GM23338 (cell line): Measurements from ENCODE around the gene IQCK. TPM values are rescaled to one million over a fixed set of nuclear protein-coding genes. Genes with fewer than 3 reads are reported as not detected.
"Not testable (repeated sequence)": the region's sequence is repeated elsewhere in the genome, so short reads cannot be mapped to it uniquely, and the experiment has no call there.

Experiments used
- ATAC-seq: fragments of 200-7000 bp; cut with Tn5 transposase; 3 replicates; pipeline ENCODE4 v1.9.1; 2020
- DNase-seq: peaks from one replicate; pipeline ENCODE4 v3.0.0-alpha.2; 2015; ENCODE audit warnings: low spot score
- H2AFZ ChIP-seq: fragments of 200-600 bp; sonication (generic); 2 replicates; pipeline ENCODE4 v1.8.0; 2016; ENCODE audit warnings: antibody characterized with exemption, mild to moderate bottlenecking, moderate library complexity
- H3F3A ChIP-seq: fragments of 200-600 bp; sonication (generic); replicated peaks from 2 replicates; pipeline ENCODE4 v1.8.0; 2017; ENCODE audit warnings: antibody characterized with exemption, mixed run types, low read depth
- H3K27ac ChIP-seq: fragments of 200-600 bp; sonication (generic); 2 replicates; pipeline ENCODE4 v1.6.1; 2016; ENCODE audit warnings: low read depth
- H3K27me3 ChIP-seq: fragments of 200-600 bp; sonication (generic); 2 replicates; pipeline ENCODE4 v1.8.0; 2016; ENCODE audit warnings: mild to moderate bottlenecking, mixed run types, moderate library complexity; ENCODE audit not compliant: insufficient read depth
- H3K36me3 ChIP-seq: fragments of 200-600 bp; sonication (generic); 2 replicates; pipeline ENCODE4 v1.8.0; 2016; ENCODE audit warnings: mild to moderate bottlenecking; ENCODE audit not compliant: insufficient read depth
- H3K4me1 ChIP-seq: fragments of 200-600 bp; sonication (generic); 2 replicates; pipeline ENCODE4 v1.8.0; 2016; ENCODE audit warnings: mild to moderate bottlenecking, moderate library complexity; ENCODE audit not compliant: insufficient read depth
- H3K4me2 ChIP-seq: fragments of 200-600 bp; sonication (generic); 2 replicates; pipeline ENCODE4 v1.7.1; 2017; ENCODE audit warnings: mixed run types
- H3K4me3 ChIP-seq: fragments of 200-600 bp; sonication (generic); 2 replicates; pipeline ENCODE4 v1.6.1; 2016; ENCODE audit warnings: mixed run types
- H3K79me2 ChIP-seq: fragments of 200-600 bp; sonication (generic); replicated peaks from 2 replicates; pipeline ENCODE4 v1.8.0; 2017; ENCODE audit warnings: mild to moderate bottlenecking; ENCODE audit not compliant: insufficient read depth
- H3K9me2 ChIP-seq: fragments of 200-600 bp; sonication (generic); 2 replicates; pipeline ENCODE4 v1.8.0; 2017; ENCODE audit not compliant: insufficient read depth
- H4K20me1 ChIP-seq: fragments of 200-600 bp; sonication (generic); replicated peaks from 2 replicates; pipeline ENCODE4 v1.8.0; 2017; ENCODE audit warnings: mild to moderate bottlenecking; ENCODE audit not compliant: insufficient read depth
- H3K27ac Mint-ChIP-seq: 2 replicates; pipeline ENCODE4 v1.8.0; 2020; ENCODE audit warnings: inconsistent platforms, mild to moderate bottlenecking, moderate library complexity, mixed read lengths
- H3K27me3 Mint-ChIP-seq: 3 replicates; pipeline ENCODE4 v1.8.0; 2022; ENCODE audit warnings: low read depth, mild to moderate bottlenecking, moderate library complexity, mixed read lengths, inconsistent platforms; ENCODE audit not compliant: insufficient read depth, poor library complexity
- H3K36me3 Mint-ChIP-seq: 3 replicates; pipeline ENCODE4 v1.8.0; 2021; ENCODE audit warnings: low read depth, mild to moderate bottlenecking, inconsistent platforms, moderate library complexity, mixed read lengths
- H3K4me1 Mint-ChIP-seq: 3 replicates; pipeline ENCODE4 v1.8.0; 2020; ENCODE audit warnings: mild to moderate bottlenecking, inconsistent platforms, mixed read lengths
- H3K4me3 Mint-ChIP-seq: 3 replicates; pipeline ENCODE4 v1.8.0; 2021; ENCODE audit warnings: moderate library complexity, mild to moderate bottlenecking, inconsistent platforms, mixed read lengths
- H3K9me3 Mint-ChIP-seq: 3 replicates; pipeline ENCODE4 v1.8.0; 2020; ENCODE audit warnings: moderate library complexity, mild to moderate bottlenecking, inconsistent platforms, mixed read lengths
- CTCF ChIP-seq, 2 experiments: fragments of 200-600 bp in 1 of 2; sonication (generic) in 1 of 2; conservative IDR thresholded peaks; 2 replicates each; pipeline versions ENCODE4 v1.5.1 to v1.6.1; 2016 to 2017; ENCODE audit warnings: antibody characterized with exemption in 2 of 2, low read depth in 2 of 2, mild to moderate bottlenecking in 2 of 2, moderate library complexity in 1 of 2
- ETS1 ChIP-seq: IDR thresholded peaks from 2 replicates; pipeline ENCODE4 v1.6.1; 2016; ENCODE audit warnings: antibody characterized with exemption
- EZH2phosphoT487 ChIP-seq: fragments of 200-600 bp; sonication (generic); IDR thresholded peaks from one replicate; pipeline ENCODE4 v1.8.1; 2018; ENCODE audit warnings: antibody characterized with exemption; ENCODE audit not compliant: unreplicated experiment
- JUNB ChIP-seq: IDR thresholded peaks from one replicate; pipeline ENCODE4 v1.6.1; 2016; ENCODE audit warnings: antibody characterized with exemption; ENCODE audit not compliant: unreplicated experiment
- NANOG ChIP-seq: IDR thresholded peaks from 2 replicates; pipeline ENCODE4 v1.6.1; 2016; ENCODE audit warnings: antibody characterized with exemption, borderline replicate concordance
- POLR2AphosphoS5 ChIP-seq: IDR thresholded peaks from 2 replicates; pipeline ENCODE4 v1.6.1; 2016; ENCODE audit warnings: antibody characterized with exemption, low read depth
- STAT1 ChIP-seq: IDR thresholded peaks from one replicate; pipeline ENCODE4 v1.6.1; 2016; ENCODE audit warnings: antibody characterized with exemption; ENCODE audit not compliant: unreplicated experiment
- ZNF114 ChIP-seq: fragments of 250-450 bp; sonication (Bioruptor Pico); IDR thresholded peaks from 2 replicates; pipeline ENCODE4 v1.5.0; 2020; ENCODE audit warnings: mild to moderate bottlenecking, moderate library complexity
- ZNF331 ChIP-seq: fragments of 250-450 bp; sonication (Bioruptor Pico); IDR thresholded peaks from 2 replicates; pipeline ENCODE4 v1.5.0; 2020; ENCODE audit warnings: low read depth, mild to moderate bottlenecking, moderate library complexity
- polyA plus RNA-seq: library from polyadenylated mRNA; unstranded; fragments of >200 nt; fragmentation: Nextera tagmentation; extraction: Ambion mirVana; gene quantifications from 2 replicates; pipeline ENCODE4 v1.2.1, GENCODE V29; 2016
- total RNA-seq: library from RNA; depleted of rRNA; stranded (reverse); fragments of >200 nt; shearing (Covaris generic); gene quantifications from 2 replicates; pipeline ENCODE4 v1.2.3, GENCODE V29; 2014

The IQCK gene
- total and polyA plus RNA-seq, 2 experiments from 2014 or later, result 7.6 to 10.0 TPM

GRCh38 chr16:19716728-19717127 lies 1.3 kb upstream of the IQCK start:
- Histone ChIP-seq H4K20me1 (peaks cover 49% of the 10 kb centered on the region), H3F3A (peaks cover 13% of the 10 kb centered on the region; the same call in 1 of the 2 replicates), H3K79me2 (peaks cover 82% of the 10 kb centered on the region), H3K36me3 (peaks cover 23% of the 10 kb centered on the region), H3K4me3 (peak overlapping the region; percentile 100), H3K4me1 (peaks cover 30% of the 10 kb centered on the region), H3K4me2 (peak overlapping the region; percentile 96)
- not testable (repeated sequence) for H3K27ac ChIP-seq, H3K9me3 Mint-ChIP-seq, ATAC-seq, DNase-seq, H3K9me2 ChIP-seq, H3K27me3 ChIP-seq, H2AFZ ChIP-seq
- Mint-ChIP-seq H3K4me1 (peaks cover 43% of the 10 kb centered on the region), H3K36me3 (peaks cover 54% of the 10 kb centered on the region), H3K27ac (peak overlapping the region; percentile 99; the same call in 1 of the 2 replicates), H3K27me3 (peaks cover 18% of the 10 kb centered on the region), H3K4me3 (peak overlapping the region; percentile 95)

- Histone ChIP-seq H4K20me1 (peaks cover 43% of the 10 kb centered on the region), H3F3A (peaks cover 13% of the 10 kb centered on the region; the same call in 1 of the 2 replicates), H2AFZ (peak overlapping the region; percentile 95), H3K4me3 (peak overlapping the region; percentile 100), H3K27me3 (no peaks in the 10 kb centered on the region), H3K36me3 (peaks cover 20% of the 10 kb centered on the region), H3K79me2 (peaks cover 76% of the 10 kb centered on the region), H3K4me2 (peak overlapping the region; percentile 96), H3K27ac (peak overlapping the region; percentile 99), H3K9me2 (no peaks in the 10 kb centered on the region), H3K4me1 (peaks cover 25% of the 10 kb centered on the region)
- DNase-seq, result peak; percentile 64
- TF ChIP-seq ZNF114 (CRISPR knock-in tag) (no peak), STAT1 (no peak)
- Mint-ChIP-seq H3K36me3 (peaks cover 48% of the 10 kb centered on the region), H3K4me1 (peaks cover 41% of the 10 kb centered on the region), H3K9me3 (no peaks in the 10 kb centered on the region), H3K27ac (peak overlapping the region; percentile 99), H3K27me3 (peaks cover 18% of the 10 kb centered on the region), H3K4me3 (peak overlapping the region; percentile 95)
- ATAC-seq, result peak; percentile 43
Measured at GRCh38 chr16:19717314-19717713, 757 bp upstream of the IQCK start.

GRCh38 chr16:19718624-19718965 lies 524 bp downstream of the IQCK start:
- Histone ChIP-seq H3K4me1 (peaks cover 23% of the 10 kb centered on the region), H3K4me2 (peak overlapping the region; percentile 96), H3F3A (peaks cover 13% of the 10 kb centered on the region; the same call in 1 of the 2 replicates), H2AFZ (peak overlapping the region; percentile 99), H3K27ac (peak overlapping the region; percentile 68), H3K27me3 (no peaks in the 10 kb centered on the region), H4K20me1 (peaks cover 30% of the 10 kb centered on the region), H3K9me2 (no peaks in the 10 kb centered on the region), H3K4me3 (peak overlapping the region; percentile 100), H3K36me3 (peaks cover 16% of the 10 kb centered on the region), H3K79me2 (peaks cover 63% of the 10 kb centered on the region)
- Mint-ChIP-seq H3K36me3 (peaks cover 36% of the 10 kb centered on the region), H3K9me3 (no peaks in the 10 kb centered on the region), H3K27me3 (peaks cover 18% of the 10 kb centered on the region), H3K4me3 (peak overlapping the region; percentile 95), H3K4me1 (peaks cover 41% of the 10 kb centered on the region), H3K27ac (0 out of 2 replicates have a peak overlapping the region, but pooled peaks have one; percentile 53)
- ATAC-seq (peak; percentile 13), DNase-seq (peak; percentile 83)
- no peak for TF ChIP-seq JUNB
- TF ChIP-seq POLR2AphosphoS5, result no peak
- TF ChIP-seq ETS1, result no peak
- TF ChIP-seq ZNF331 (CRISPR knock-in tag), result no peak
- TF ChIP-seq EZH2phosphoT487, result no peak
- no peak for TF ChIP-seq CTCF (conservative IDR thresholded peaks at IDR 0.05; ENCODE audit: low read depth in 2 of 2)
- TF ChIP-seq STAT1, result no peak
- TF ChIP-seq NANOG, result no peak
